SK-N-MC (cell line): ENCODE data around the gene TVP23C.
"Not testable (repeated sequence)": the region's sequence is repeated elsewhere in the genome, so short reads cannot be mapped to it uniquely, and the experiment has no call there.

Experiments used
- EZH2 ChIP-seq: fragments of 200-600 bp; sonication (generic); IDR thresholded peaks from one replicate; pipeline ENCODE4 v1.6.1; 2017; ENCODE audit warnings: antibody characterized with exemption
- FOXP2 ChIP-seq: optimal IDR thresholded peaks from 2 replicates; pipeline ENCODE3; 2011; ENCODE audit warnings: mild to moderate bottlenecking, moderate library complexity; ENCODE audit not compliant: insufficient read depth; ENCODE audit errors: extremely low read length, control extremely low read depth
- POLR2AphosphoS5 ChIP-seq: IDR thresholded peaks from 2 replicates; pipeline ENCODE4 v1.6.1; 2012; ENCODE audit warnings: mild to moderate bottlenecking, low read depth, low read length, borderline replicate concordance

DNA sequence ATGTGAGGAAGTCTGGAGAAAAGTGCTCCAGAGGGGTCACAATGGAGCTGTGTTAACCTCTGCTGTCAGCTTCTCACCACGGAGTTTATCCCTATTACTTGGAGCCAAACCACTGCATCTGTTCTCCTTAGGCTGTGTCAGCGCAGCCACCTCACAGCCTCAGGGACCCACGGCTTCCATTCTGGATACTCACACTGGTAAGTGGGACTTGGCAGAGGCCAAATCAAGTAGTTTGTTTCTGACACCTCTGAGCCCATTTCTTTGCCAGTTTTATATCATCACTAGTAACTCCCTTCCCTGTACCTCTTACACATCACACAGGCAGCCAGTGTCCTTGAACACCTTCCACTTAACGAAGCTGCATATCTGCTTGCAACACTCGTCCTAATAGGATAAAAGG is 11.4 kb upstream of the TVP23C start:
- TF ChIP-seq EZH2, POLR2AphosphoS5, FOXP2: not testable (repeated sequence)
